GM12878 (cell line): Measurements from ENCODE around the gene CELSR1. TPM values are rescaled to one million over a fixed set of nuclear protein-coding genes. Genes with fewer than 3 reads are reported as not detected.

Experiments
- ATAC-seq: fragments of 200-7000 bp; cut with Tn5 transposase; 3 replicates; pipeline ENCODE4 v1.9.1; 2020; ENCODE audit warnings: mild to moderate bottlenecking, moderate library complexity
- BruUV-seq: library from RNA; stranded (reverse); fragments of 400-500 nt; replicated peaks from 2 replicates; lab custom pipeline; 2021; lab: Mats Ljungman, UMichigan
- CTCF ChIA-PET: fragments of 300-600 bp; sonication (Branson Sonifier 250); formaldehyde crosslinking; extraction: SDS; loops from one replicate; lab custom pipeline; 2021; ENCODE audit warnings: inconsistent platforms; lab: Yijun Ruan, JAX
- POLR2A ChIA-PET: fragments of 350-600 bp; formaldehyde crosslinking; extraction: SDS; loops from one replicate; lab custom pipeline; 2021; ENCODE audit warnings: inconsistent platforms; lab: Charles Lee
- RAD21 ChIA-PET: fragments of 300-600 bp; sonication (Branson Sonifier 250); formaldehyde crosslinking; loops from one replicate; lab custom pipeline; 2023; ENCODE audit warnings: antibody characterized with exemption; ENCODE audit not compliant: unreplicated experiment; lab: Charles Lee
- SMC1A ChIA-PET: fragments of 300-600 bp; sonication (Branson Sonifier 250); formaldehyde crosslinking; loops from one replicate; lab custom pipeline; 2023; ENCODE audit not compliant: unreplicated experiment, uncharacterized antibody; lab: Charles Lee
- DNase-seq: peaks from one replicate; pipeline ENCODE4 v3.0.0-alpha.2; 2011; ENCODE audit warnings: low read depth, low spot score
- FAIRE-seq: peaks from 3 replicates; lab custom pipeline; 2011; peaks lifted over from hg19 to GRCh38; lab: Jason Lieb, UNC
- H2AFZ ChIP-seq: 2 replicates; pipeline ENCODE4 v1.6.0; 2011; ENCODE audit warnings: low read depth, low read length, control low read depth; ENCODE audit not compliant: control insufficient read depth
- H3K27ac ChIP-seq: 2 replicates; pipeline ENCODE4 v1.5.1; 2011; ENCODE audit warnings: control low read depth; ENCODE audit not compliant: control insufficient read depth, insufficient read depth
- H3K27me3 ChIP-seq, 2 experiments: replicated peaks in 1 of 2; 2 replicates each; pipeline versions ENCODE4 v1.6.0 to v1.6.1; 2011; ENCODE audit warnings: low read length in 1 of 2; ENCODE audit not compliant: control insufficient read depth in 2 of 2, insufficient read depth in 2 of 2
- H3K36me3 ChIP-seq, 2 experiments: 2 replicates each; pipeline ENCODE4 v1.5.1; 2011; ENCODE audit warnings: low read length in 1 of 2; ENCODE audit not compliant: control insufficient read depth in 2 of 2, insufficient read depth in 2 of 2
- H3K4me1 ChIP-seq: 2 replicates; pipeline ENCODE4 v1.6.1; 2011; ENCODE audit warnings: mild to moderate bottlenecking, low read length, moderate library complexity, mixed read lengths; ENCODE audit not compliant: control insufficient read depth, insufficient read depth
- H3K4me2 ChIP-seq: 2 replicates; pipeline ENCODE4 v1.6.0; 2011; ENCODE audit warnings: control low read depth; ENCODE audit not compliant: control insufficient read depth, insufficient read depth
- H3K4me3 ChIP-seq: fragments of 200-600 bp; sonication (generic); 2 replicates; pipeline ENCODE4 v1.5.1; 2016
- H3K79me2 ChIP-seq: 2 replicates; pipeline ENCODE4 v1.6.0; 2011; ENCODE audit warnings: low read length; ENCODE audit not compliant: control insufficient read depth, insufficient read depth
- H3K9ac ChIP-seq: 2 replicates; pipeline ENCODE4 v1.8.0; 2011; ENCODE audit warnings: low read length, control low read depth, mixed read lengths; ENCODE audit not compliant: control insufficient read depth, insufficient read depth
- H3K9me3 ChIP-seq: replicated peaks from 3 replicates; pipeline ENCODE4 v1.5.1; 2011; ENCODE audit warnings: mild to moderate bottlenecking, low read length; ENCODE audit not compliant: control insufficient read depth, insufficient read depth
- H4K20me1 ChIP-seq: 2 replicates; pipeline ENCODE4 v1.6.0; 2011; ENCODE audit not compliant: control insufficient read depth, insufficient read depth
- CEBPB ChIP-seq, 2 experiments: fragments of 150-350 bp in 1 of 2; IDR thresholded peaks; 2 replicates each; pipeline ENCODE4 v1.6.1; 2012 to 2014; ENCODE audit warnings: low read depth in 2 of 2, low read length in 2 of 2, borderline replicate concordance in 1 of 2, inconsistent platforms in 1 of 2
- CHD2 ChIP-seq: IDR thresholded peaks from 2 replicates; pipeline ENCODE4 v1.6.1; 2011; ENCODE audit warnings: low read depth, low read length, improper control_type of control experiment, borderline replicate concordance
- CHD4 ChIP-seq: fragments of 200-600 bp; sonication (generic); IDR thresholded peaks from 2 replicates; pipeline ENCODE4 v1.6.1; 2016; ENCODE audit warnings: mild to moderate bottlenecking
- HCFC1 ChIP-seq: fragments of 150-350 bp; IDR thresholded peaks from 2 replicates; pipeline ENCODE4 v1.6.1; 2014; ENCODE audit warnings: low read length
- PKNOX1 ChIP-seq: fragments of 450-650 bp; IDR thresholded peaks from 2 replicates; pipeline ENCODE4 v1.6.1; 2016; ENCODE audit warnings: mild to moderate bottlenecking
- RBBP5 ChIP-seq: fragments of 200-600 bp; sonication (generic); conservative IDR thresholded peaks from 2 replicates; pipeline ENCODE4 v1.6.1; 2016
- SMAD5 ChIP-seq: IDR thresholded peaks from 2 replicates; pipeline ENCODE4 v1.6.1; 2016; ENCODE audit warnings: antibody characterized with exemption, low read depth
- WGBS: methylation state at CpG from one replicate; pipeline ENCODE4 v1.1.6; 2016; ENCODE audit warnings: low lambda C conversion rate; ENCODE audit not compliant: insufficient replicate concordance, insufficient coverage; ENCODE audit errors: missing lambda C conversion rate; 5-methylcytosine and 5-hydroxymethylcytosine counted together
- in situ Hi-C: fragments of 300-500 bp; cut with MboI; formaldehyde crosslinking; loops from 9 replicates; pipeline ENCODE4 v1.14.3; 2018; ENCODE audit warnings: mixed read lengths
- intact Hi-C: fragments of 100-400 bp; cut with micrococcal nuclease; formaldehyde crosslinking; loops from one replicate; pipeline ENCODE4 v1.14.2; 2022; ENCODE audit not compliant: unreplicated experiment
- polyA plus RNA-seq, 11 experiments: library from polyadenylated mRNA; depleted of rRNA in 4 of 11; unstranded in 6 of 11; stranded (reverse) in 5 of 11; fragments of >200 nt; fragmentation: Nextera tagmentation in 4 of 11; fragmentation: Illumina TruSeq in 1 of 11; extraction: Ambion mirVana in 4 of 11; extraction: Trizol in 1 of 11; gene quantifications; 1 replicate in 1 of 11; 2 replicates in 10 of 11; pipeline versions ENCODE4 v1.2.1 to v1.2.3, GENCODE V29; 2011 to 2016; ENCODE audit warnings: inconsistent platforms in 2 of 11, missing spikeins in 2 of 11, low read depth in 1 of 11
- total RNA-seq, 4 experiments: library from RNA; depleted of rRNA in 3 of 4; stranded (reverse); fragments of >200 nt in 3 of 4; fragmentation: Illumina TruSeq in 1 of 4; extraction: Trizol in 1 of 4; gene quantifications; 2 replicates each; pipeline versions ENCODE4 v1.2.1 to v1.2.3, GENCODE V29; 2013 to 2021
- TF ChIP-seq, protein P1 (sequence below): IDR thresholded peaks from 2 replicates; pipeline ENCODE4 v1.6.1; 2011; ENCODE audit warnings: borderline replicate concordance, low read depth, mild to moderate bottlenecking, moderate library complexity, mixed read lengths, low read length; ENCODE audit not compliant: insufficient read depth; ENCODE audit errors: extremely low read length

CELSR1 gene
- total and polyA plus RNA-seq, 10 of the 15 experiments (the other 5 are each of a cell fraction or from before 2014, with no cell fraction given): 0.05 to 1.7 (median 0.35) TPM; not detected in 2

DNA sequence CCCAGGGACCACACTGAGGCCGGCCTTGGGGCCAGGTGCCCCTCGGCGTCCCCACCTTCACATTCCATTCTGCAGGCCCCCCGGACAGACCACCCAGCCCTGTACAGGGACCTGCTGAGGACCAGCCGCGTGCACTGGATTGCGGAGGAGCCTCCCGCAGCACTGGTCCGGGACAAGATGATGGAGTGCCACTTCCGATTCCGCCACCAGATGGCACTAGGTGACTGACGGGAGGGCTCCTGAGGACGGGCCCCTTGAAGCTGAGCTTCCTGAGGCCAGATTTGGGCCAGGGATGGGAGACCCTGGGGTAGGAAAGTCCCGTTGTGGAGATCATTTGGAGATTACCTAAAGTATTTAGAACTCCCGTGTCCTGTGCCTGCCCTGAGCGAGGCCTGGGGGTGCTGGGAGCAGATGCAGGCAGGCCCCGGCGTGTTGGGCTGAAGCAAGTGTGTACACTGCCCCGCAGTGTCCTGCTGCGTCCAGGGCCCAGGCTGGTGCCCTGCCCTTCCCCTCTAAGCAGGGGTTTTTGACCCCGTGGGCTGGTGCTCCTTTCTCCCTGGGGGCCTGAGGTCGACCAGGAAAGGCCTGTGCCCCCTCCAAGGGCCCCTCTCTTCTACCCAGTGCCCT is 181.9 kb downstream of the CELSR1 start (continued):
- no peak for TF ChIP-seq CHD4
- peak; percentile 49 for TF ChIP-seq PKNOX1

- no peak overlapping the region for H3K4me3 ChIP-seq
- ChIA-PET CTCF (interaction anchor here (3.9 kb wide), 1 partner anchor 187 kb away, joined by 15 read pairs; no protein-coding TSS in a partner anchor), POLR2A (no interaction called here), RAD21 (interaction anchor here (1.2 kb wide), 1 partner anchor 187 kb away, joined by 8 read pairs; no protein-coding TSS in a partner anchor), SMC1A (no interaction called here)
- TF ChIP-seq HCFC1 (no peak), RBBP5 (no peak), CHD2 (no peak), CEBPB (IDR thresholded peaks at IDR 0.05; ENCODE audit: borderline replicate concordance in 1 of 2, low read depth in 2 of 2, low read length in 2 of 2) (no peak), SMAD5 (no peak)
- TF ChIP-seq, protein P1, sequence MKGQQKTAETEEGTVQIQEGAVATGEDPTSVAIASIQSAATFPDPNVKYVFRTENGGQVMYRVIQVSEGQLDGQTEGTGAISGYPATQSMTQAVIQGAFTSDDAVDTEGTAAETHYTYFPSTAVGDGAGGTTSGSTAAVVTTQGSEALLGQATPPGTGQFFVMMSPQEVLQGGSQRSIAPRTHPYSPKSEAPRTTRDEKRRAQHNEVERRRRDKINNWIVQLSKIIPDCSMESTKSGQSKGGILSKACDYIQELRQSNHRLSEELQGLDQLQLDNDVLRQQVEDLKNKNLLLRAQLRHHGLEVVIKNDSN: no peak
- no TSS peak for BruUV-seq
- H3K79me2 ChIP-seq: no peaks in the 10 kb centered on the region
- H3K36me3 ChIP-seq: peaks cover 13 to 52% of the 10 kb centered on the region in 2 experiments
- H3K9ac ChIP-seq: no peak overlapping the region
- DNase-seq: no peak
- in situ Hi-C loops (no loop called here), intact Hi-C loops (loop anchor here (1.0 kb wide), 1 partner anchor 187 kb away; no protein-coding TSS in a partner anchor)
- H2AFZ ChIP-seq: no peak overlapping the region
- no peak for ATAC-seq
- no peak overlapping the region for H3K27ac ChIP-seq
- H4K20me1 ChIP-seq: no peaks in the 10 kb centered on the region
- no peaks in the 10 kb centered on the region for H3K4me1 ChIP-seq
- no peak for FAIRE-seq
- 92% methylated on average over 7 of the region's 7 CpGs for WGBS
- H3K4me2 ChIP-seq: no peak overlapping the region
- H3K27me3 ChIP-seq: no peaks in the 10 kb centered on the region
- no peaks in the 10 kb centered on the region for H3K9me3 ChIP-seq
These were observed 182.5 kb downstream of the CELSR1 start for GRCh38 chr22:46354993-46355305.
